HG03575 (cell line): ENCODE results near the gene IGSF23.

Experiments used
- ATAC-seq: cut with Tn5 transposase; IDR thresholded peaks from one replicate; pipeline ENCODE4 v1.9.1; 2021; ENCODE audit not compliant: unreplicated experiment, insufficient number of reproducible peaks, low FRiP score; ENCODE audit errors: extremely low read depth

Gene IGSF23

GRCh38 chr19:44613295-44614178, at the start of gene IGSF23:
TSS of gene IGSF23 (plus strand) at chr19:44613563. CDS start at chr19:44613646, 83 bp downstream.
- no peak for ATAC-seq

DNA sequence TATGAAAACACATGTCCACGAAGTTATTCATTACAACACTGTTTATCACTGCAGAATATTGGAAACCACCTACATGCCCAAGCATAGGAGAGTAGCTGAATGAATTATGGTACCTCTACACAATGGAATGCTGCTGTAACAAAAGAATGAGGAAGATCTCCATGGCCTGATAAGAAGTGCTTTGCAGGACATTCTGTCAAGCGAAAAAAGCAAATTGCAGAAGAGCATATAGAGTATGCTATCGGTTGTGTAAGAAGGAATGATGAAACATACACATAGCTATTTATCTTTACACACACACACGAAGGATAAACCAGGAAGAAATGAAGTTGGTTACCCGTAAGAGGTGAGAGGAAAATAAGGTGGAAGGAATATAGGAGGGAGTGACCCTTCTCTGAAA, 46.4 kb upstream of the IGSF23 start:
- no peak for ATAC-seq

- no peak for ATAC-seq
These were observed 45.6 kb upstream of the IGSF23 start for GRCh38 chr19:44567745-44568144.

DNA sequence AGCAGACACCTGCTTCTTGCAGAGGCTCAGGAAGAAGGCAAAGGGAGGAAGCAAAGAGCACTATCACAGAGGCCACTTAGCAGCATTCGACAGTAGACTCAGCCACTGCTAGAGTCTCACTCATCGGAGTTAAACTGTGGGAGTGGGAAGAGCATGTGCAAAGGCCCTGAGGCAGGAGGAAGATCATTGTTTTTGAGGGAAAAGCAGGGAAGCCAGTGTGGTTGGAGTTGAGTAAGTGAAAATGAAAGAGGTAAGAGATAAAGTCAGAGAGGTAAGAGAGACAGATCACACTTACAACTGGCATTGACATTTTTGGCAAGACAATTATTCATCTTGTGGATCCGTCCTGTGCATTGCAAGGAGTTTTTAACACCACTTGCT, 42.8 kb upstream of the IGSF23 start:
- ATAC-seq, result no peak

DNA sequence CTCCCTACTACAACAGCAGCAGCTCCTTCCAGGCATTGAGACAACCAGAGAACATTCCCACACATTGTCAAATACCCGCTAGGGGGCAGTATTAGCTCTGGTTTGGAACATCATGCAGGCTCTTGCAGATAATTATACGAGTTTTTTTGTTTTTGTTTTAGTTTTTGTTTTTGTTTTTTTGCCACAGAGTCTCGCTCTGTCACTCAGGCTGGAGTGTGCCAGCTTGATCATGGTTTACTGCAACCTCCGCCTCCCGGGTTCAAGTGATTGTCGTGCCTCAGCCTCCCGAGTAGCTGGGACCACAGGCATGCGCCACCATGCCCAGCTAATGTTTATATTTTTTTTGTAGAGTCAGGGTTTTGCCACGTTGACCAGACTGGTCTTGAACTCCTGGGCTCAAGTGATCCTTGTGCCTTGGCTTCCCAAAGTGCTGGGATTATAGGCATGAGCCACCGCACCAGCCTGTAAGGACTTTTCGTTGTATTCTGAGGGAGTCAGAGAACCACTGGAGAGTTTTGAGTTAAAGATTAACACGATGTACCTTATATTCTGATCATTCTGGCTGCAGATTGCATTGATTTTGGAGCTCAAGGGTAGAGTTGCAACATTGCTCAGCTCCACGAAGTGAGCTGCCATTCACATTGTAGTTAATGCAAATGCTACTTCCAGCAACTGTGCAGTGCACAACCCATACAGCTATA, 42.2 kb upstream of the IGSF23 start:
- ATAC-seq, result no peak

GRCh38 chr19:44571830-44572580, 41.4 kb upstream of the IGSF23 start:
- ATAC-seq, result no peak

DNA sequence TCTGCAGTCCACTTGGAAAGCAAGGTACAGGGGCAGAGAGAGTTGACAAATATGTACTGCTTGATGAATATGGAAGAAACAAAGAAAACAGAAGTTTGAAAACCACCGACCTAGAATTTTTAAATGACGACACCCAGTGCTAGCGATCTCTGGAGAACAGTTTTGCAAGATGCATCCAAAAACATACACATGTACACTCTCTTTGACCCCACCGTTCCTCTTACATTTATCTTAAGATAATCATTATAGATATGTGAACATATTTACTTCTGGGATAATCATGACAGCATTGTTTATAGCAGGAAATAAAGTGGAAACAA, 40.8 kb upstream of the IGSF23 start:
- ATAC-seq, result no peak

DNA sequence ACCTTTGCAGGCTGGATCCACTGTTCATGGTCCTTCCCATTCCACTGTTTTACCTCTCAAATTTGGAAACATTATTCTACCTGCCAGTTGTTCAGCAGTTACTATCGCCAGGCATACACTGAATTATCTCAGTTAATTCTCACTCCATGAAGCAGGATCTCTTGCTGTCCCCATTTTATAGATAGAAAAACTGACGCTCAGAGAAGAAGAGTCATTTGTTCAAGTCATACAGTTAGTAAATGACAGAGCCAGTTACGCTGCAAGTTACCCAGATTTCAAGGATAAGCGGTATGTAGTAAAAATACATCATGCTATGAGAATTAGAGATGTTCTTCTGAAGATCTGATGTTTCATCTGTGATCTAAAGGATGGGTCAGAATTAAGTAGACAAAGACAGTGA, 40.2 kb upstream of the IGSF23 start:
- ATAC-seq, result no peak

- no peak for ATAC-seq
These were observed 39.7 kb upstream of the IGSF23 start for GRCh38 chr19:44573627-44574026.

DNA sequence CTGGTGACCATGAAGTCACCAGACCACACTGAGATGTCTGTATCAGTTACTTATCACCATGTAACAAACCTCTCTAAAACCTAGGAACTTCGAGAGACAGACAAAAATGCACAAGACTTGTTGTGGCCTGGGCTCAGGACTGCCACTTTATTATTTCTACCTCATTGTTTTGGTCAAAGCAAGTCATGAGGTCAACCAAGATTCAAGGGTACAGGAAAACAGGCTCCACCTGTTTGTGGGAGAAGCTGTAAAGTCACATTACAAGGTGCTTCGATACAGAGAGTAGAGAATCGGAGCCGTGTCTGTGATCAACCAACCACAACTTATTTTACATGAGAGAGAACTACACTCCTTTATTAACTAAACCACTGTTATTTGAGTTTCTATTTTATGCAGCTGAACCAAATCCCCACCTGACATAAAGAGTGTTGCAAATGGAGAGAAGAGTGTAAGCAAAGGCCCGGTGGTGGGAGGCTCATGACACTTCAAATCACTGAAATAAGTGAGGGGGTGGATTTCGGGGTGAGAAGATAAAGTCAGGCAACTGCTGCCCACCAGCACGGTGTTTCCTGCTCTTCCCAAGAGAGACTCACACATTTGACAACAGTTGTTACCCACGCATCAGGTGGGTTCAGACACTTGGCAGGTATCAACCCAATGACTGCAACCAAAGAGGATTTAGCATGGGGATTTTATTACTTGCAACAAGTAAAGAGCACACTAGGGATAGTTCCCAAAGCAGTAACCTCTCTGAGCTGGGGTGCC, 39.0 kb upstream of the IGSF23 start:
- no peak for ATAC-seq

- no peak for ATAC-seq
These were observed 38.2 kb upstream of the IGSF23 start for GRCh38 chr19:44575116-44575700.

GRCh38 chr19:44576843-44577565, 36.4 kb upstream of the IGSF23 start:
- no peak for ATAC-seq

GRCh38 chr19:44577566-44577874, 35.8 kb upstream of the IGSF23 start:
- no peak for ATAC-seq

DNA sequence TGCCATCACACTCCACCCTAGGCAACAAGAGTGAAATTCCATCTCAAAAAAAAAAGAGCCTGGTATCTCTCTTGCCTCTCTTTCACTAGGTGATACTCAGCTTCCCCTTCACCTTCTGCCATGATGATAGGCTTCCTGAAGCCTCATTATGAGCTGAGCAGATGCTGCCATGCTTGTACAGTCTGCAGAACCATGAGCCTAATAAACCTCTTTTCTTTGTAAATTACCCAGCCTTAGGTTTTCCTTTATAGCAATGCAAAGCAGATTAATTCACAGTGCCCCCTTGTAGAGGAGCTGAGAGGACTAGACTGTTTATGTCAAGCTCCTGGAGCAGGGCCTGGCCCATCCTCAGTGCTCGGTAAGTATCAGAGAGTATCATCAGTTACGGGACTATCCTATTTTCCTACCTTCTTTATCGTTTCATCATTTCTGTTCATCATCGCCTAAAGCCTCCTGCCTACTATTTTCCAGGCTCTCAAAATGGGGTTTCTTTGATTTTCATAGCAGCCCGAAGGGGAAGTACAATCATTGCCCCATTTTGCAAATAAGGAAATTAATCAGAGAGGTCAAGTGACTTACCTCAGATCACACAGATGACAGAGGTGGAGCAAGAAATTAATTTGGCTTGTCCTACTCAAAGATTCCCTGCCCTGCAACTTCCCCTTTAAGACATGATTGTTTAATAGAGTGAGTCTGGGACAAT, 33.5 kb upstream of the IGSF23 start:
- ATAC-seq, result no peak

GRCh38 chr19:44580366-44580895, 32.9 kb upstream of the IGSF23 start:
- no peak for ATAC-seq

DNA sequence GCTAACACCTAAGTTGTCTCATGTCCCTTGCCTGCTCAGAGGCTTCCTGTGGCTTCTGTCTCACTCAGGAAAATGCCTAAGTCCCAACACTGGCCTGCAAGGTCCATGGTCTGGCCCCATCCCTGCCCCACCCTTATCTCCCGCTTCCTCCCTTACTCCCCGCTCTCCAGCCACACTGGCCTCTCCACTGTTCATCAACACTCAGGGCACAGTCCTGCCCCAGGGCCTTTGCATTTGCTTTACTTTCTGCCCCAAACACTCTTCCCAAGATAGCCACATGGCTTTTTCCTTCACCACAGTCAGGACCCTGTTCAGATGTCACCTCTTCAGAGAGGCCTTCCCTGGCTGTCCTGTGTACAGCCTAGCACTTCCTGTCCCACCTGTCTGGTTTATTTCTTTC, 32.1 kb upstream of the IGSF23 start:
- no peak for ATAC-seq

- no peak for ATAC-seq
These were observed 30.6 kb upstream of the IGSF23 start for GRCh38 chr19:44582581-44583265.
